Measurements from ENCODE around the gene CDC14B. TPM values are rescaled to one million over a fixed set of nuclear protein-coding genes. Genes with fewer than 3 reads are reported as not detected.
"Not testable (repeated sequence)": the region's sequence is repeated elsewhere in the genome, so short reads cannot be mapped to it uniquely, and the experiment has no call there.

The CDC14B gene
- total and polyA plus RNA-seq, 3 donors from 2014 or later: 33.1 to 44.0 (median 33.7) TPM

GRCh38 chr9:96587338-96588315 is 32.0 kb downstream of the CDC14B start:
- Histone ChIP-seq H3K36me3 (ENCODE audit: low read depth, missing control alignments) (no peaks in the 10 kb centered on the region), H3K4me1 (no peaks in the 10 kb centered on the region), H3K27me3 (no peaks in the 10 kb centered on the region), H3K4me3 (no peak overlapping the region), H3K9me3 (no peaks in the 10 kb centered on the region), H3K27ac (no peak overlapping the region)
- no peak for DNase-seq
- WGBS, 2 donors: 80 to 82% methylated on average over 12 of the region's 12 CpGs
- intact Hi-C loops (cut with DNase I; ENCODE audit: low total_unique reads): no loop called here
- no peak for TF ChIP-seq POLR2A (IDR thresholded peaks at IDR 0.05)
- TF ChIP-seq CTCF (IDR thresholded peaks at IDR 0.05): no peak

- no peaks in the 10 kb centered on the region for H3K4me1 ChIP-seq
- TF ChIP-seq POLR2A (IDR thresholded peaks at IDR 0.05): no peak
- TF ChIP-seq CTCF (IDR thresholded peaks at IDR 0.05): no peak
- H3K27ac ChIP-seq: no peak overlapping the region
- no peaks in the 10 kb centered on the region for H3K36me3 ChIP-seq (ENCODE audit: low read depth, missing control alignments)
- no peak for DNase-seq
- no peaks in the 10 kb centered on the region for H3K9me3 ChIP-seq
- H3K27me3 ChIP-seq: no peaks in the 10 kb centered on the region
- intact Hi-C loops (cut with DNase I; ENCODE audit: low total_unique reads): no loop called here
- H3K4me3 ChIP-seq: no peak overlapping the region
Observed at GRCh38 chr9:96585426-96585825, 34.2 kb downstream of the CDC14B start.

GRCh38 chr9:96582199-96582598 is 37.4 kb downstream of the CDC14B start:
- H3K27me3 ChIP-seq; H3K27ac ChIP-seq; H3K36me3 ChIP-seq (ENCODE audit: low read depth, missing control alignments); intact Hi-C loops (cut with DNase I; ENCODE audit: low total_unique reads); H3K9me3 ChIP-seq; H3K4me1 ChIP-seq; H3K4me3 ChIP-seq; DNase-seq: not testable (repeated sequence)
- 89 to 90% methylated on average over 2 of the region's 2 CpGs for WGBS, 2 donors

GRCh38 chr9:96581786-96582185 is 37.9 kb downstream of the CDC14B start:
- no peak overlapping the region for H3K27ac ChIP-seq
- no peaks in the 10 kb centered on the region for H3K36me3 ChIP-seq (ENCODE audit: low read depth, missing control alignments)
- no peaks in the 10 kb centered on the region for H3K27me3 ChIP-seq
- TF ChIP-seq POLR2A (IDR thresholded peaks at IDR 0.05) (no peak), CTCF (IDR thresholded peaks at IDR 0.05) (no peak)
- WGBS, 2 donors: 82 to 83% methylated on average over 6 of the region's 6 CpGs
- no peak overlapping the region for H3K4me3 ChIP-seq
- H3K9me3 ChIP-seq: no peaks in the 10 kb centered on the region
- intact Hi-C loops (cut with DNase I; ENCODE audit: low total_unique reads): no loop called here
- no peaks in the 10 kb centered on the region for H3K4me1 ChIP-seq
- no peak for DNase-seq

- intact Hi-C loops (cut with DNase I; ENCODE audit: low total_unique reads): no loop called here
- H3K27me3 ChIP-seq: no peaks in the 10 kb centered on the region
- H3K9me3 ChIP-seq: no peaks in the 10 kb centered on the region
- H3K36me3 ChIP-seq (ENCODE audit: low read depth, missing control alignments): no peaks in the 10 kb centered on the region
- no peaks in the 10 kb centered on the region for H3K4me1 ChIP-seq
- H3K27ac ChIP-seq: no peak overlapping the region
- TF ChIP-seq POLR2A (IDR thresholded peaks at IDR 0.05): no peak
- no peak for TF ChIP-seq CTCF (IDR thresholded peaks at IDR 0.05)
- H3K4me3 ChIP-seq: no peak overlapping the region
- 84% methylated on average over 4 of the region's 4 CpGs for WGBS, 2 donors
- no peak for DNase-seq
Observed at GRCh38 chr9:96581301-96581700, 38.3 kb downstream of the CDC14B start.
